GM19240 (cell line): ENCODE measurements around the gene EOMES.

Source experiments
- DNase-seq: peaks from one replicate; pipeline ENCODE4 v3.0.0; 2011; ENCODE audit warnings: low spot score; ENCODE audit not compliant: insufficient read length

EOMES gene

DNA sequence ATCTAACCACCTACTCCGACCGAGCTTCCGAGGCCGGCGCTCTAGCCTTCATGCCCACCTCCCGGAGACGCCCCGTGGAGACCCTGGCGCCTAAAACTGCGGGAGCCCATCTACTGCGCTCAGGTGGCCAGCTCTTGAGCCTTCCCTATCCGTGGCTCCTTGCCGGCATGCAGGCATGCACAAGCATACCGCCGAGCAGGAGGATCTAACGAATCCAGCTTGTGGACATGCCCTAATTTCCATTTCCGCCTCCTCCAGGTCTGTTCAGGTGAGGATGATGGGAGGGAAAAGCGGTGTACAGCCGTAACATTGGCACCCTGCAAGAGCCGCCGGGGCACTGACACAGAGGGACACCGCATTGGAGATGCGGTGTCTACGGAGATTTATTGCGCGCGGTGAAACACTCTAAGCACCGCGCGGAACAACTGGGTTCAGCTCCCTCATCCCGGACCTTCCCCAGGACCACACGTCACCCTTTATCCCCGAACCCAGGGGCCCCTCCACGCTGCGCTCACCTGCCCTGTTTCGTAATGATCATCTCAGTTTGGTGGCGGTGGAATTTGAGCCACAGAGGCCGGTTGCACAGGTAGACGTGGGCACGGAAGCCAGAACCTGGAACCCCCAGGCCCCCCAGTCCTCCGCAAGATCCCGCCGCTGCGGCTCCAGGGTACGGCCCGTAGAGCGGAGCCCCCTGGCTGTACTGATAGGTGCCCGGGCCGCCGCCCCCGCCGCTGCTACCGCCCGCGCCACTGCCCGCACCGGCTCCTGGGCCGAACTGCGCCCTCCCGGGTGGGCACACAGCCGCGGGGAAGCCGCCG lies 1.0 kb downstream of the EOMES start:
- DNase-seq: no peak

DNA sequence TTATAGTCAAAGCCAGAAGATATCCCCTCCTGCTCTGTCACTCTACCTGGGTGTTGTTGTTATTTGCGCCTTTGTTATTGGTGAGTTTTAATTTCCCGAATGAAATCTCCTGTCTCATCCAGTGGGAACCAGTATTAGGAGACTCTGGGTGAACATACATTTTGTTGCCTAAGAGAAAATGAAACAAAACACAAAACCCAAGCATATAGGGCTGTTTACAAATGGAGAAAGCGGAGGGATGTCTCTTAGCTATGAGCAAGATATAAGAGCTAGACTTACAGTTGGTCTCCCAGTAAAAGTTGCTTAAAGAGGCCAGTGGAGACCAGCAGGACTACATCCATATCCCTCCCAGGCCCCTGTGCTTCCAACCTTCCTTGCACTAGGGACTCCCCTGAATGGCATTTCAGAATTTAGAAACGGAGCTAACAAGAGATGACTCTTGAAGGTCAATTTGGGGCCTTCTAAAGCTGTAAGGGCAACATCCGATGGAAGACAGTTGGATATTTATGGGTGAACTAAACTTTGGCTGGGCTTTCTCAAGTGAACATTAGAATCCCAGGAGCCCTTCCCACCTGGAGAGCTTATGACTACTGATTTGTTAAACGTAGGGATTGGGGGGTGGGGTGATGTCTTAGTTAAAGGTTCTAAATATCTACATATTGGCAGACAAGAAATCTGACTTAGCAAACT lies 2.7 kb downstream of the EOMES start:
- no peak for DNase-seq

DNA sequence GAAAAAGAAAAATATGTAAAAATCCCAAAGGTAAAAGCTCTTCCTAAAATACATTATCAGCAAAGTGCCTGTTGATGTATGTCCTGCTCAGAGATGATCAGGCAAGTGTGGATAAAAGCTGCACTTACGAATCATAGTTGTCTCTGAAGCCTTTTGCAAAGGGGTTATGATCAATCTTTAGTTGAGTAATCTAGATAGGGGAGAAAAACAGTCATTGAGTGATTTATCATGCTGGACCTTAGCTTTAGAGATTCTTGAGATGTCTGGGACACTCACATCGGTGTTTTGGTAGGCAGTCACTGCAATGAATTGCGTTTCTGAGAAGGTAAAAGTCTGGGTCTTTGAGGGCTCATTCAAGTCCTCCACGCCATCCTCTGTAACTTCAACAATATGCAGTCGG lies 3.7 kb downstream of the EOMES start:
- DNase-seq: no peak

DNA sequence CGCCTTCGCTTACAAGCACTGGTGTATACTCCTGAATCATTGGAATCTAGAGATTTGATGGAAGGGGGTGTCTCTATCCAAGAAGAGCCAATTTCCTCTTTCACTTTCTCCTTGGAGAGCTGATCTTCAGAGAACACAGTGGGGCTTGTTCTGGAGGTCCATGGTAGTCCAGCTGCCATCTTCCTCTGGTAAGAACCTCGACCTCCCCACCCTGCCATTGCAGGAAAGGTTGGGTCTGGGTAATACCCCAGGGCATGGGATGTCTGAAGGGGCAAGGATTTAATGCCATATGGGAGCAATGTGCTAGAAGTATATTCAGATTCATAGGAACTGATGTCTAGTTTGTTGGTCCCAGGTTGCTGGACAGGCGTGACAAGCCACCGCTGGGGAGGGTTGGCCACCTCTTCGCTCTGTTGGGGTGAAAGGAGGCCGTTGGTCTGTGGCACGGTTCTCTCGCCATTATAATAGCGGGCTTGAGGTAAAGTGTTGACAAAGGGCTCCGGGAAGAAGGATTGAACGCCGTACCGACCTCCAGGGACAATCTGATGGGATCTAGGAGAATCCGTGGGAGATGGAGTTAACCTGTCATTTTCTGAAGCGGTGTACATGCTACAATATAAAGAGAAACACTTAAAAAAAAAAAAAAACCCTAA lies 4.8 kb downstream of the EOMES start:
- no peak for DNase-seq

DNA sequence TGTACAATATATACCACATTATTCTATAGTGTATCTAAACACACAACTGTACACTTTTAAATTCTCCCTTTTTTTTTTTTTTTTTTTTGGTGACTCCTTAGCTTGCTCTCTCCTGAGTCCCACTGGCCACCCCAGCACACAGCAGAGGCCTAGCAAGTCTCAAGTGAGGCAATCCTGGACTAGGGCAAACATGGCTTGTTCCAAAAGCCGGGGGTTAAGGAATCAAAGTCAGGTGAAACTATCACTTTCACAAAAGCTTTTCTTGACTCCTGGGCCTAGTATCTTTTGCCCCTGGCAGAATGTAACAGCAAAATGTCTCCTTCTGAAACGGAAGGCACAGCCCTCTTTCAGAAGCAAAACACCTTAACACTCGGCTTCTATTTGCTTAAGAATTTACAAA lies 5.8 kb downstream of the EOMES start:
- DNase-seq: no peak

DNA sequence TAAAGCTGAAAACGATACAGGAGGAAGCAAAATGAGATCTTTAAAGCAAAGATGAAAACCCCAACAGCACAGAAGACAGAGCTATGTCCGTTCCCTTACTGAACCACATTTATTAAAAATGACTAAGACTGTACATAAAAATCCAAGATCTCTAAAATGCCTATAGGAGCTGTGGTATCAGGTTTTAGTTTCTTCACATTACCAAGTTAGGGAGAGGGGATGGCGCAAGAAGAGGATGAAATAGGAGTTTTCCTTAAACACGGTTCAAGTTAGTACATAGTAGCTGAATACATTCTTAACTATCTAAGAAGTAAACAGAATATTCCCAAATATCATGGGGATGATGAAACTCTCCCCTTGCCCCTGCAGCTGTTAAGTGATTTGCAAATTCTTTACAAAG lies 6.3 kb downstream of the EOMES start:
- no peak for DNase-seq

DNA sequence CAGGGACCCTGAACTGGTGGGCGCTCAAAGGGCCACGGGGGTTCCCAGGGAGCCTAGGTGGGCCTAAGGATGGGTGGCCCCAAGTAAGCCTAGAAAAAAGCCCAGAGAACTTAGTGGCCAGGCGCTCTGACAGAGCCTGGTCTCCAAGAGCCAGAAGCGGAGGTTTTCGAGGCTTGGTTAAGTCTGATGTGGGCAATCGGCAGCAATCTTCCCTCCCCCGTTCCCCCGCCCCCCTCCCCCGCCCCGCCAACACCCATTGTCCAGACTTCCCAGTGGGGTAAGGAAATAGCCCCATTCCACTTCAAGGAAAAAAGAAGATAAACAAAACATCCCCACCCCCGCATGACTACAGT lies 6.7 kb downstream of the EOMES start:
- no peak for DNase-seq

DNA sequence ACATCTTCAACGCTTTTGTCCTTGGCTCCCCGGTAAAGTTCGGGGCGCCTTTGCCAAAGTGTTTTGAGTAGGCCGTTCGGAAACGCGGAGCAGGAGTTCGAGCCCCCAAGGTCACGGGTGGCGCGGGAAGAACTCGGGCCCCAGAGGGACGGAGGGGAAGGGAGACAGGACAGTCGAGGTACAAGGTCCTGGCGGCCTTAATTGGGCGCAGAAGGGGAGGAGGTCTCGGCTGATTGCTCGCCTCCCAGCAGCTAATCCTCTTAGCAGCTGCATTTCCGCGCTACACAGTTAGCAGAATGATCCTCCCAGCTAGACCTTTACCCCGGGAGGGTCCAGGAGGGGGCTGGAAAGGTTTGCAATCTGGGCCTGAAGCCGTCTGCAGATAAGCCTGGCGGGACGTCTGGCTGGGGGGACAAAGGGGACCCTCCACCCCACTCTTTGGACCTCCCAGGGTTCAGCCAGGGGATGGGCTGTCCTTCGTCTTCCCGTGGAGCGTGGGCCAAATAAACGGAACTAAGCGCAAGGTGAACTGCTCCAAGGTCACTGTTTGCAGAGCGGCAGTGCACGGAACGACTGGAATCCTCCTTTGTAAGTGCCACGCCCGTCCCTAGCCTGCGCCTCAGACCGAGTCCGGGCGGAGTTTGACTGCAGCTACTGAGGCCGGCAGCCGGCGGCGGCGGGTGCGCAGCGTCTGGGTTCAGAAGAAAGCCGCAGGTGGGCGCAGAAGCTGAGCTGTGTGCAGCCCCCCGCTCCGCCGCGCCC lies 7.2 kb downstream of the EOMES start:
- DNase-seq: no peak

DNA sequence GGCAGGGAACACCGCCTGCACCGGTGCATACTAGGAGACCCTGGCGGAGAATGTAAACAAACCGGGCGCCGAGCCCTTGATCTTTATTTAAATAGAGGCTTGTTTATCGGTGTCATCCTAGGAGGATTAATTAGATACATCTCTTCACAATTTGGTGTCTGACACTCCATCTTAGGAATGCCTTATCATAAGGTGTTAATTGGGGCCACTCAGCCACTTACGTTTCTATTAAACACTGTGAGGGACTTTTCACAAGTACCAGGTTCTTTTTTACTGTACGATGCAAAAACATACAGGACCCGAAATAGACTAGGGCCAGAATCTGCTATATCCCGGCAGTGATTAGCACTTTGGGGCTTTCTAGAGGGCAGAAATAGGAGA lies 8.0 kb downstream of the EOMES start:
- DNase-seq: no peak

DNA sequence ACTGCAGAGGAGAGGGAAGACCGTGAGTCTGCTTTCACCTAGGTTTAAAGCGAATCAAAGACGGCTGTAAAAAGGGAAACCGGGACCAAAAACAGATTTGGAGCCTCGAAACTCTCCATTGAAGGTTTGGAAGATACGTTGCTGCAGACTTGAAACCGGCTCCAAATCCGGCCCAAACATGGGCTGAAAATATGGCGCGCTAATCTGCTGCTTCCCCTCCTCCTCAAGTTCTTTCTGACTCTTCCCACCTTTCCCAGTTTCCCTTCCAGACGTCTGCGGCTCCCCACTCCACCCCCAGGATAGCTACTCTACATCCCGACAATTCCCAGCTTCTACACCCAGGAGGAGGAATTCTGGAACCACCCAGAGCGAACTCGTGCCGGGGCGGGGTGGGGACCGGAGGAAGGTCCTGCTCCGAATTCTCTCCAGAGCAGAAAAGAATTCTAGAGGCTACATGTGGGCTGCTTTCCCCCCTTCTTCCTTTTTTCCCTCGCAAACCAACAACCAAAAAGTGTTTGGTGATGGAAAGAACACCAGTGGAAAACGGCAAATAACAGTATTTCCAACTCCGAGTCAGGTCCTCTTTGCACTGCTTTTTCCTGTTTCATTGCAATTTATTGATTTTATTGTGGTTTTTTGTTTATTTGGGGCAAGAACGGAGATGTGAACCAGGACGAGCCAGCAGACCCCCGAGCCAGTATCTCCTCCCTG lies 8.5 kb downstream of the EOMES start:
- no peak for DNase-seq

DNA sequence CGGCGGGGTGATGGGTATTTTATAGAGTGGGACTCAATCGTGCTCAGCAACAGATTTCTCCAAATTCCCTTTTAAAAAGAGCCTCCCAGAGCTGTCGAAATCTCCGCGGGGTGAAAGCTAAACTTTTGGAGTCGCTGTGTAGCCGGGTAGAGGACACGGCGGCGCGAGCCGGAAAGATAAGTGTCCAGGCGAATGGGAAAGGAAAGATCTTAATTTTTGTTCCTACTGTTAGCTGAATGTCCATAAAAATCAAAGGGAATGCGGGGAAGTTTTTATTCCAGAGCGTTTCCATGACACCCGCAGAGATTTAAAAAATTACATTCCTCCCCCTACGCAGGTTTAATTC lies 9.1 kb downstream of the EOMES start:
- DNase-seq: no peak

DNA sequence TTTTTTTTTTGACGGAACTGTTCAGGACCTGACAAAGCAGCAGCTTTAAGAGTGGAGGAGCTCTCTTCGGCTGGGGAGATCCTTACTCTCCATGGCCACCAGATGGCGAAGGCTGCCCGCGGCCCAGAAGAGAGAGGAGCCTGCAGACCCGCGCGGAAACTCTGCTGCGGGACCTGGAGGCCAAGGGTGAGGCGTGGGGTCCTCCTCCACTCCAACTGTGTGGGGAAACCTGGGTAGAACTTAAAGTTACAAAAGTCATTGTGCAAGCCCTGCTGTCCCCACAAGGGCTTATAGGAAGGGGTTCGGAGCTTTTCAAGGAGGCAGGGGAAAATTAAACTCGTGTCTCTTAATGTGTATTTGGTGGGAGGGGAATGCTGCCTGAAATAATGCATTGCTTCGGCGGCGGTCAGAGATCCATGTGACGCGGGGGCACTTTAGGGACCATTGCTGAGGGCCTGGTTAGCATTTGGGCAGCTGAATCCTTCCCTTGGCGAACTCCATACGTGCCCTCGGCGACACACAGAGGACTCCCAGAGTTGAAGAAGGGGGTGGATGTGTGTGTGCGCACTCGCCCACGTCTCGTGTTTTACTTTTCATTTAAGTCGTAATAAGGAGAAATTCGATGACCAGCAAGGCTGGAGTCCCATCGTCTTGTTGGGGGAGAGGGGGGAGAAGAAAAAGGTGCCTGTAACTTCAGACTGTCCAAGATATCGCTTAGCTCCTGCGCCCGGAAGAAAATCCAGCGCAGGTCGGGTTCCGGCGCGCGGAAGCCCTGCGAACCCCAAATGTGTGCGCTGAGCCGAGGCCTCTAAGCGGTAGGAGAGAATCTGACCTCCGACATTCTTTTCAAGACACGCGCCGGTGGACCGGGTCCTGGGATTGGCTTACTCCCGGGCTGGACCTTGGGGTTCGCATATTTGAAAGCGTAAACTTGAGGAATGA lies 9.7 kb downstream of the EOMES start:
- peak; percentile 67 for DNase-seq

DNA sequence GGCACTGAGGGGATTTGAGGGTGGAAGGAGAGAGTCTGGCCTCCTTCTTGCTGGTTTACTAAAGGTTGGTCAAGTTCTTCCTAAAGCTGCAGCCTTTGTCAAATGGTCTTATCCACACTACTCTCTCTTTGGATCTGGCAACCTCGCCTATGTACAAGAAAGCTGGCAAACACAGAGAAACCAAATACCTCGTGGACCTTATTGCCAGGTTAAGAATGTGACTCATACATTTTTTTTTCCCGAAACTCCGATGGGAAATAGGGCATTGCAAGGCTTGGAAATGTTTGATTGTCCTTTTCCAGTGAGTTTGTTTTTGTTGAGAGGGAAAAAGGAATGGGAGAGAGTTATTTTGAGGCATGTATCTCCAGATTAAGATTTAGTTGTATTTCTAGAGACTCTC lies 13.9 kb downstream of the EOMES start:
- no peak for DNase-seq

DNA sequence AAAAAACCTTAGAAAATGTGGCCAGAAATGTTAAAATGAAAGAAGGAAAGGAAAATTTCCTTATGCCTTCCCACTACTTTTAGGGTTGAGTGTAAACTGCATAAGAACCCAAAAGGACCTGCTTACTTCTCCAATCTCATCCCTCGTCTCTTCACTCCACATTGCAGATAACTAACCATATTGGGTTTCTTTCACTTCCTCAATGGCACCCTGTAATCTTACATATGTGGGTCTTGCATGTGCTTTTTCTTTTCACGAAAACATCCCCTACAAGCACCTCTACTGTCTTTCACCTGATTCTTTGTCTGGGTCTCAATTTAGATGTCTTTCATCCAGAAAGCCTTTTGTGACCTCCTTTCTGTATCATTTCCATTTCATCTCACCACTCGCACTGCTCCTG lies 23.1 kb downstream of the EOMES start:
- no peak for DNase-seq

DNA sequence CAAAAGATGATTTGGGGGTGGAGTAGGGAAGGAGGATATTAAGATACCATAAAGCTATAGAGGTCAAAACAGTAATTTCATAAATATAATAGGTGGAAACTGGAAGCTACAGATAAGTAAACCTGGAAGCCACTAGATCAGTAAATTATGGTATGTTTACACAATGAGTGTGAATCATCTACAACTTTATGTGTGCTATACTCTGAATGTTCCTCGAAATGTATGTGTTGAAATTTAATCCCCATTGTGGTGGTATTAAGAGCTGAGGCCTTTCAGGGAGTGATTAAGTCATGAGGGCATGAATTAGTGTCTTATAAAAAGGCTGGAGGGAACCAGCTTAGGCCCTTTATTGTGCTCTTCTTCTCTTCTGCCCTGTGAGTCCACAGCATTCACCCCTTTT lies 25.2 kb downstream of the EOMES start:
- no peak for DNase-seq

DNA sequence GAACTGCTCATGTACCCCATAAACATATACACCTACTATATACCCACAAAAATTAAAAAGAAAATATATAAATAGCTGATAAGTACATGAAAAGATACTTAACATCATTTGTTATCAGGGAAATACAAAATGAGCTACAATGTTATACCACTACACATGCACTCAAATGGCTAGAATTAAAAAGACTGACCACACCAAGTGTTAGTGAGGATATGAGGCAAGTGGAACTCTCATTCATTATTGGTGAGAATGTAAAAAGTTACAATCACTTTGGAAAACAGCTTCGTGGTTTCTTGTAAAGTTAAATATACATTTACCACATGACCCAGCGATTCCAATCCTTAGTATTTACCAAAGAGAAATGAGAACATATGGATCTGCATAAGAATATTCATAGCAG lies 26.5 kb downstream of the EOMES start:
- DNase-seq: no peak

DNA sequence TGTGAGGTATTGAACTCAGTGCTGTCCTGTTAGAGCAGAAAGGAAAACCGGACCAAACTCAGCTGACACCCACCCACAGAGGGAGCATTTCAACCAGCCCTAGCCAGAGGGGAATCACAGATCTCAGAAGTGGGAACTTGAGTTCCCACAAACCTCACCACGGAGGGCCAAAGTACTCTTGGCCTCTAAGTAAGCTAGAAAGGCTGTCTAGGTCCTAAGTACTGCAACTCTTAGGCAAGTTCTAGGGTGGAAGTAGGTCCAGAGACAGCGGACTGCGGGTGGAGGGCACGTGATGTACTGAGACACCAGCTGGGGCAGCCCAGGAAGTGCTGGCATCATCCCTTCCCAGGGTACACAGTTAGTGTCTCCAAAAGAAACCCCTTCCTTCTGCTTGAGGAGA lies 34.1 kb downstream of the EOMES start:
- DNase-seq: no peak

DNA sequence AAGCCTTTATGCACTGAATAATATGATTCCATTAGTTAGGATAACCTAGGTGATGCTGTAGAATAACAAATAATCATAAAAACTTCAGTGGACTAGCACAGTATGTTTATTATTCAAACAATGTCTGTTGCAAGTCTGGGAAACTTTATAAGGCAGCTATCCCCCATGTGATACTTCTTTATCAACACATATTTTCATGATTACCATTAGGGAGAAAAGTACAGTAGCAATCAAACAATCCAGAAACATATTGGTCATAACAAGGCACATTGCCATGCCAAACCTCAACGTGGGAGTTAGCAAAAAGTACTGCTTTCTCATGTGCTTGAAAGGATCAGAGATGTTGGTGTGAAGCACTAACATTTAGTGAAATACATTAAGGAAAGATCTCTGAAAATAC lies 35.5 kb downstream of the EOMES start:
- no peak for DNase-seq

DNA sequence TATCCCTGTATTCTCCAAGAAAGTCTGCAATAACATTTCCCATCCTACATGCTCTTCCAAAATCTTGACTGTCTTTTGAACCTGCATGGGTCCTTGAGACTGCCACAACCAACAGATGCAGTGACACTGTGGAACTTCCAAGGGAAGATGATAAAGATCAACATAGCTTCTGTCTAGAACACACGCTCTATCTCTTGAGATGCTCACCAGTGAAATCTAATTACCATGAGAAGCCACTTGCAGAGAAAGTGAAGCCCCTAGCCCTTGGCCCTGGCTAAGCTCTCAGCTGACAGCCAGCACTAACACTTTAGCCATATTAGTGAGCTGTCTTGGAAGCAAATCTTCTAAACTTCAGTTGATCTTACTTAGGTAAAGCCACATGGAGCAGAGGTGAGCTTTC lies 36.6 kb downstream of the EOMES start:
- DNase-seq: no peak

DNA sequence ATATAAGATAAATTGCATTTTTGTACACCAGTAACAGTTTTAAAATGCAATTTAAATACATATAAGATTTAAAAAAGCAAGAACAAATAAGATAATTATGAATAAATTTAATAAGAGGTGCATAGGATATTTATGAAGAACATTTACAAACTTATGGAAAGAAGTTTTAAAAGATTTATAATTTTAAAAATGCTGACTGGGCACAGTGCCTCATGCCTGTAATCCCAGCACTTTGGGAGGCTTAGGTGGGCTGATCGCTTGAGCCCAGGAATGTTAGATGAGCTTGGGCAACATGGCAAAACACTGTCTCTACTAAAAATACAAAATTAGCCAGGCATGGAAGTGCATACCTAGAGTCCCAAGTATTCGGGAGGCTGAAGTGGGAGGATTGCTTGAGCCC lies 37.8 kb downstream of the EOMES start:
- no peak for DNase-seq
